HEK293T (cell line): ENCODE data around the gene MAN1C1.

Experiments
- ARNT ChIP-seq: fragments of 450-650 bp; IDR thresholded peaks from 2 replicates; pipeline ENCODE4 v1.6.1; 2017; ENCODE audit warnings: mild to moderate bottlenecking
- BHLHE40 ChIP-seq: fragments of 450-650 bp; IDR thresholded peaks from 2 replicates; pipeline ENCODE4 v1.6.1; 2016; ENCODE audit warnings: mild to moderate bottlenecking, moderate library complexity, borderline replicate concordance
- CTBP1 ChIP-seq: fragments of 450-650 bp; IDR thresholded peaks from 2 replicates; pipeline ENCODE4 v1.6.1; 2016; ENCODE audit warnings: borderline replicate concordance
- FOXK2 ChIP-seq: fragments of 450-650 bp; IDR thresholded peaks from 2 replicates; pipeline ENCODE4 v1.6.1; 2016; ENCODE audit warnings: mild to moderate bottlenecking
- FOXM1 ChIP-seq: fragments of 450-650 bp; IDR thresholded peaks from 2 replicates; pipeline ENCODE4 v1.6.1; 2017; ENCODE audit warnings: mild to moderate bottlenecking, borderline replicate concordance
- HDGF ChIP-seq: fragments of 450-650 bp; IDR thresholded peaks from 2 replicates; pipeline ENCODE4 v1.6.1; 2017; ENCODE audit warnings: antibody characterized with exemption, borderline replicate concordance
- LEF1 ChIP-seq: fragments of 450-650 bp; IDR thresholded peaks from 2 replicates; pipeline ENCODE4 v1.6.1; 2017; ENCODE audit warnings: mild to moderate bottlenecking, borderline replicate concordance
- NFRKB ChIP-seq: fragments of 450-650 bp; IDR thresholded peaks from 2 replicates; pipeline ENCODE4 v1.6.1; 2016; ENCODE audit warnings: mild to moderate bottlenecking, moderate library complexity
- SP1 ChIP-seq: fragments of 450-650 bp; IDR thresholded peaks from 2 replicates; pipeline ENCODE4 v1.6.1; 2017
- SUZ12 ChIP-seq: fragments of 450-650 bp; IDR thresholded peaks from 2 replicates; pipeline ENCODE4 v1.6.1; 2016; ENCODE audit warnings: mild to moderate bottlenecking
- TF ChIP-seq, protein P1 (sequence below): fragments of 450-650 bp; IDR thresholded peaks from 2 replicates; pipeline ENCODE4 v1.6.1; 2016

DNA sequence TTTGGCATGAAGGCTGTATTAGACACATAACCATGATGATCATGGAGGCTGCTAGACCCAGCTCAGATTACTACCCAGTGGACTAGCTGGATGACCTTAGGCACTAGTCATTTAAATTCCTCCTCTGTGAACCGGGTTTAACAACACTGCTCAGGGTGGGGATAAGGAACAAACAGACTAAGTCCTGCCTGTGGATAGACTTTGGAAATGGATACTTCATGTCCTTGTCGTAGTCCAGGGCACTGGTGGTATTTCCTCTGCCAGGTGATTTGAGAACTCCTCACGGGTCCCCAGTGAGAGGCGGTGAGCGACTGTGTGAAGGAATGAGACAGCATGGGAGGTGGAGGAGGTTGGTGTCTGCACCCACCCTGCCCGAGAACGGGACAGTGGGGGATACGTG is 110.5 kb downstream of the MAN1C1 start:
- TF ChIP-seq CTBP1 (no peak), SUZ12 (no peak), BHLHE40 (no peak), HDGF (no peak), FOXM1 (no peak), SP1 (no peak), ARNT (no peak), FOXK2 (no peak), LEF1 (no peak), NFRKB (no peak)
- TF ChIP-seq, protein P1, sequence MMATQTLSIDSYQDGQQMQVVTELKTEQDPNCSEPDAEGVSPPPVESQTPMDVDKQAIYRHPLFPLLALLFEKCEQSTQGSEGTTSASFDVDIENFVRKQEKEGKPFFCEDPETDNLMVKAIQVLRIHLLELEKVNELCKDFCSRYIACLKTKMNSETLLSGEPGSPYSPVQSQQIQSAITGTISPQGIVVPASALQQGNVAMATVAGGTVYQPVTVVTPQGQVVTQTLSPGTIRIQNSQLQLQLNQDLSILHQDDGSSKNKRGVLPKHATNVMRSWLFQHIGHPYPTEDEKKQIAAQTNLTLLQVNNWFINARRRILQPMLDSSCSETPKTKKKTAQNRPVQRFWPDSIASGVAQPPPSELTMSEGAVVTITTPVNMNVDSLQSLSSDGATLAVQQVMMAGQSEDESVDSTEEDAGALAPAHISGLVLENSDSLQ = no peak
